Large intestine (tissue), 12 donors: Measurements from ENCODE around the gene SPIN2A. TPM values are rescaled to one million over a fixed set of nuclear protein-coding genes. Genes with fewer than 3 reads are reported as not detected.
"Not testable (repeated sequence)": the region's sequence is repeated elsewhere in the genome, so short reads cannot be mapped to it uniquely, and the experiment has no call there.

ENCODE experiments used
- DNase-seq, 2 donors: peaks; one replicate each; pipeline versions ENCODE4 v3.0.0 to v3.0.0-alpha.2; 2013
- H3K27ac ChIP-seq: one replicate; pipeline ENCODE4 v1.5.1; 2013; ENCODE audit warnings: low read length
- H3K27me3 ChIP-seq: 2 replicates; pipeline ENCODE4 v1.6.1; 2013; ENCODE audit warnings: low read length; ENCODE audit not compliant: control insufficient read depth, insufficient read depth
- H3K36me3 ChIP-seq: 2 replicates; pipeline ENCODE4 v1.6.1; 2013; ENCODE audit warnings: low read length; ENCODE audit not compliant: control insufficient read depth, insufficient read depth
- H3K4me1 ChIP-seq: one replicate; pipeline ENCODE4 v1.6.1; 2013; ENCODE audit warnings: low read length; ENCODE audit not compliant: control insufficient read depth, insufficient read depth
- H3K4me3 ChIP-seq: one replicate; pipeline ENCODE4 v1.5.1; 2013; ENCODE audit warnings: low read length
- H3K9me3 ChIP-seq: one replicate; pipeline ENCODE4 v1.6.1; 2013; ENCODE audit warnings: mild to moderate bottlenecking, low read depth, low read length, moderate library complexity; ENCODE audit not compliant: control insufficient read depth
- WGBS: methylation state at CpG from one replicate; pipeline ENCODE4 v1.1.5; 2013; ENCODE audit warnings: low lambda C conversion rate; ENCODE audit not compliant: insufficient coverage; 5-methylcytosine and 5-hydroxymethylcytosine counted together
- long read RNA-seq, 11 donors: transcript quantifications; one replicate each; lab custom pipeline, GENCODE V29; 2026
- polyA plus RNA-seq: library from polyadenylated mRNA; unstranded; fragments of 120-200 nt; gene quantifications from one replicate; pipeline ENCODE4 v1.2.1, GENCODE V29; 2013

SPIN2A gene
- 2.1 TPM for polyA plus RNA-seq
- long read RNA-seq, donor 1, result 0 reads
- long read RNA-seq, donor 2, partial matches to known transcripts, result 0 of 1 reads
- long read RNA-seq, donor 2, other reads (novel, unspliced or antisense), result 0 of 1 reads
- long read RNA-seq, donor 3, partial matches to known transcripts, result 6 of 7 reads
- long read RNA-seq, donor 3, other reads (novel, unspliced or antisense), result 0 of 7 reads
- long read RNA-seq, donor 4, result 0 reads
- long read RNA-seq, donor 5, partial matches to known transcripts, result 0 of 2 reads
- long read RNA-seq, donor 5, other reads (novel, unspliced or antisense), result 0 of 2 reads
- long read RNA-seq, donor 6, result 0 reads
- long read RNA-seq, donor 7, partial matches to known transcripts, result 0 of 2 reads
- long read RNA-seq, donor 7, other reads (novel, unspliced or antisense), result 0 of 2 reads
- long read RNA-seq, donor 8, partial matches to known transcripts, result 7 of 8 reads
- long read RNA-seq, donor 8, other reads (novel, unspliced or antisense), result 0 of 8 reads
- long read RNA-seq, donor 9, partial matches to known transcripts, result 0 of 1 reads
- long read RNA-seq, donor 9, other reads (novel, unspliced or antisense), result 0 of 1 reads
- long read RNA-seq, donor 10, result 0 reads
- long read RNA-seq, donor 11, partial matches to known transcripts, result 0 of 1 reads
- long read RNA-seq, donor 11, other reads (novel, unspliced or antisense), result 0 of 1 reads

- H3K4me3 ChIP-seq, result peak within 1 kb of the TSS; percentile 41
- H3K27me3 ChIP-seq, H3K9me3 ChIP-seq, H3K27ac ChIP-seq, H3K4me1 ChIP-seq, H3K36me3 ChIP-seq: not testable (repeated sequence)
- peak in 1 of 2 donors; percentile 22 for DNase-seq
- WGBS, result no CpG with 5 or more reads among the region's 27 CpGs
These were observed at the start of gene SPIN2A for GRCh38 chrX:57137073-57137472. Gene SPIN2A, minus strand, starts transcription at chrX:57137397. Its CDS starts 800 bp downstream, at chrX:57136597.

- no peaks in the 10 kb centered on the region for H3K36me3 ChIP-seq
- DNase-seq, result no peak
- no peaks in the 10 kb centered on the region for H3K4me1 ChIP-seq
- H3K27ac ChIP-seq, result no peak overlapping the region
- H3K9me3 ChIP-seq, result no peaks in the 10 kb centered on the region
- H3K4me3 ChIP-seq, result no peak overlapping the region
- no peaks in the 10 kb centered on the region for H3K27me3 ChIP-seq
These were observed 41.4 kb upstream of the SPIN2A start for GRCh38 chrX:57178605-57179004.

GRCh38 chrX:57177070-57177469 lies 39.9 kb upstream of the SPIN2A start:
- Histone ChIP-seq H3K9me3 (no peaks in the 10 kb centered on the region), H3K4me1 (no peaks in the 10 kb centered on the region), H3K27ac (no peak overlapping the region), H3K36me3 (no peaks in the 10 kb centered on the region), H3K27me3 (no peaks in the 10 kb centered on the region), H3K4me3 (no peak overlapping the region)
- DNase-seq, result no peak
- no CpG with 5 or more reads among the region's 1 CpG for WGBS

GRCh38 chrX:57172544-57172943 lies 35.3 kb upstream of the SPIN2A start:
- H3K9me3 ChIP-seq, result no peaks in the 10 kb centered on the region
- no peaks in the 10 kb centered on the region for H3K36me3 ChIP-seq
- WGBS, result no CpG with 5 or more reads among the region's 6 CpGs

GRCh38 chrX:57156397-57157049 lies 19.3 kb upstream of the SPIN2A start:
- no CpG with 5 or more reads among the region's 5 CpGs for WGBS
- DNase-seq, result peak; percentile 5 to 13
- no peak overlapping the region for H3K27ac ChIP-seq

More at GRCh38 chrX:57172544-57172943, 35.3 kb upstream of the SPIN2A start:
- no peaks in the 10 kb centered on the region for H3K27me3 ChIP-seq
- no peak overlapping the region for H3K4me3 ChIP-seq
- no peaks in the 10 kb centered on the region for H3K4me1 ChIP-seq
- H3K27ac ChIP-seq, result no peak overlapping the region
- DNase-seq, result no peak

GRCh38 chrX:57155171-57155570 lies 18.0 kb upstream of the SPIN2A start:
- Histone ChIP-seq H3K27me3 (no peaks in the 10 kb centered on the region), H3K36me3 (no peaks in the 10 kb centered on the region), H3K4me1 (no peaks in the 10 kb centered on the region), H3K27ac (no peak overlapping the region), H3K4me3 (no peak overlapping the region), H3K9me3 (no peaks in the 10 kb centered on the region)
- no CpG with 5 or more reads among the region's 2 CpGs for WGBS
- no peak for DNase-seq

More at GRCh38 chrX:57156397-57157049, 19.3 kb upstream of the SPIN2A start:
- Histone ChIP-seq H3K4me1 (no peaks in the 10 kb centered on the region), H3K9me3 (no peaks in the 10 kb centered on the region), H3K27me3 (no peaks in the 10 kb centered on the region), H3K36me3 (no peaks in the 10 kb centered on the region), H3K4me3 (no peak overlapping the region)

GRCh38 chrX:57152222-57152621 lies 15.0 kb upstream of the SPIN2A start:
- H3K27ac ChIP-seq, DNase-seq, H3K27me3 ChIP-seq, H3K36me3 ChIP-seq, H3K9me3 ChIP-seq, H3K4me1 ChIP-seq, H3K4me3 ChIP-seq: not testable (repeated sequence)
- WGBS, result no CpG with 5 or more reads among the region's 8 CpGs

- Histone ChIP-seq H3K27ac (no peak overlapping the region), H3K27me3 (no peaks in the 10 kb centered on the region), H3K4me1 (no peaks in the 10 kb centered on the region), H3K9me3 (no peaks in the 10 kb centered on the region), H3K36me3 (no peaks in the 10 kb centered on the region), H3K4me3 (no peak overlapping the region)
- no peak for DNase-seq
- 90% methylated on average over 2 of the region's 4 CpGs for WGBS
These were observed 1.5 kb upstream of the SPIN2A start for GRCh38 chrX:57138674-57139073.

GRCh38 chrX:57137501-57137900 lies 304 bp upstream of the SPIN2A start:
- Histone ChIP-seq H3K4me3 (peak overlapping the region; percentile 41), H3K36me3 (no peaks in the 10 kb centered on the region), H3K27ac (no peak overlapping the region), H3K4me1 (no peaks in the 10 kb centered on the region), H3K9me3 (no peaks in the 10 kb centered on the region), H3K27me3 (no peaks in the 10 kb centered on the region)
- no CpG with 5 or more reads among the region's 1 CpG for WGBS
- DNase-seq, result peak in 1 of 2 donors; percentile 22

- not testable (repeated sequence) for H3K9me3 ChIP-seq, H3K27ac ChIP-seq, H3K36me3 ChIP-seq, H3K4me1 ChIP-seq, DNase-seq, H3K4me3 ChIP-seq, H3K27me3 ChIP-seq
- WGBS, result no CpG with 5 or more reads among the region's 3 CpGs
These were observed 608 bp downstream of the SPIN2A start for GRCh38 chrX:57136589-57136988.
